Stimulated activated CD4-positive, alpha-beta T cell treated with anti-CD3 and anti-CD28 coated beads, Interleukin-2, amount 100 ng/mL, for 4 hours (primary cell): ENCODE data around the gene MGAT4A.
A peak's percentile ranks its signal among the peaks of the same experiment; 100 is the strongest.

ENCODE experiments used
- DNase-seq: peaks from one replicate; pipeline ENCODE4 v3.0.0-alpha.2; 2020; ENCODE audit warnings: low read depth

MGAT4A gene

DNA sequence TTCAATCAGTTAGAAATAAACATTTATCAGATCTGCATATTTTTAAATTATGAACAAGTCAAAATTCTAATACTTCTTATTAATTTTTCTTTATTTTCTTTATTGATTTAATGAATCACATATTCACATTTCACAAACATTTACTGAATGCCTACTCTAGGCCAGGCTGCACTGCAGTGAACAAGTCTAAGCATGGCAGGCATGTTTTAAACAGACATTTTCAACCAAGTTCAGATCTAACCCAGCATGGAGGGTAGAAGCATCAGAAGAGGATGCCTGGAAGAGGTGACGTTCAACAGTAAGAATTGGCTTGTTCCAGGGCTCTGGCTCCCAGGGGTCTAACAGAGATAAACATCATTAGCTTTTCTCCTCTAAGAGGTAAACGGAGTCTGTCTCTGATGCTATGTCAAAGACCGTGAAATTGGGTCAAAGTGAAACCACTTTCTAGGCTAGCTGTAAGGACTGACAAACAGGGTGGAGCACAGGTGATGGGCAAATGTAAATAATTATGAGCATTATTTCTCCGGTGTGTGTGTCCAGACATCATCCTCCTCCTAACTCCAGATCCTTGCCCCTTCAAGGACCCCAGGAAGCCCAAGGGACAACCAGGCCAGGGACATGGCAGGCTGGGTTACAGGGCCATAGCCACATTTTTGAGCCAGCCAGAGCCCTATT is 72.0 kb downstream of the MGAT4A start:
- no peak for DNase-seq

DNA sequence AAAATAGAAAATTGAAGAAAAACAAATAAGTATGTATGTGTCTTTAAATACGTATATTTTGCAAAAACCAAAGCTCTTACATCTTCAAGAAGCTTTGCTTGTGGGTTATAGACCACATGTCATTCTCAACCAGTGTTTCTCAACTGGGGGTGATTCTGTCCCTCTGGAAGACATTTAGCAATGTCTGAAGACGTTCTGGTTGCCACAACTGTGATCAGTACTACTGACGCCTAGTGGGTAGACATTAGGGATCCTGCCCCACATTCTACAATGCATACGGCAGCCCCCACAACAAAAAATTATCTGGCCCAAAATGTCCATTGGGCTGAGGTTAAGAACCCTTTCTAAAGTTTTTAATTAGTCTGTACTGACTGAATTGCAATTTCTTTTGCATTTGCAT is 74.1 kb downstream of the MGAT4A start:
- no peak for DNase-seq

DNA sequence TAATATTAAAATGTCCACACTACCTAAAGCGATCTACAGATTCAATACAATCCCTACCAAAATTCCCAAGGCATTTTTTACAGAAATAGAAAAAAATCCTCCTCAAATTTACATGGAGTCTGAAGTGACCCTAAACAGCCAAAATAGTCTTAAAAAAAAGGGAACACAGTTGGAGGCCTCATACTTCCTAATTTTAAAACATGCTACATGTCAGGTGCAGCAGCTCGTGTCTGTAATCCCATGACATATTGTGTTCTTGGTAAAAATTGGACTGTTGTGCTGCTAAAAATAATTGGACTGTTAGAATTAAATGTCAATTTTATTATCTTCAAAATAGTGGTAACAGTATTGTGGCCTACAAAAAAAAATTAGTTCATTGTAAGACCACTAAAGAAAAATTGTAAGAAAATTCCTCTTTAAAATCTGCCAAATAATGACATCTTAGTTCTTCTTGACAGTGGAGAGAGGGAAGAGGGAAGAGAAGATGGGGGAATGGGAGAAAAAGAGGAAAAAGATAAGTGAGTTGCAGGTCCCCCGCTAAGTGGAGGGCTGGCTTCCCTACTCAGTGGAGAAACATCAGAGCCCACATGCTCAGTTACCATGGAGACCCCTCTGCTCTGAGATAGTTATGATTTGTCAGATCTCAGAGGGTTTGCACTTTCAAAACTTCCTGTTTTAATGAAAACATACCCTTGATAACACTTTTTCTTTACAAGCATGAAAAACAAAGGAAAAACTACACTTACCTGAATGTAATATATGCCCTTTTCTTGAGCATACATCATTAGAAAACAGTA is 76.0 kb downstream of the MGAT4A start:
- DNase-seq, result no peak

DNA sequence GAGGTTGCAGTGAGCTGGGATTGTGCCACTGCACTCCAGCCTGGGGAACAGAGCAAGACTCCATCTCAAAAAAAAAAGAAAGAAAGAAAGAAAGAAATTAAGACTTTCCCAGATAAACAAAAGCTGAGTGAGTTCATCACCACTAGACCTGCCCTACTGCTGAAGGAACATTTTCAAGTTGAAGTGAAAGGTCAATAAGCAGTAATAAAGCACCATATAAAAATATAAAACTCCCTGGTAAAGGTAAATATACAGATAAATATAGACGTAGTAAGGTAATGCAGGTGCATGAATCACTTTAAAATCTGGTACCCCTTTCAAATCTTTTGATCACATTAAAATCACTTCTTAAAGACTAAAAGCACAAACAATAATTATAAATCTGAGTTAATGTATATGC is 79.9 kb downstream of the MGAT4A start:
- no peak for DNase-seq

DNA sequence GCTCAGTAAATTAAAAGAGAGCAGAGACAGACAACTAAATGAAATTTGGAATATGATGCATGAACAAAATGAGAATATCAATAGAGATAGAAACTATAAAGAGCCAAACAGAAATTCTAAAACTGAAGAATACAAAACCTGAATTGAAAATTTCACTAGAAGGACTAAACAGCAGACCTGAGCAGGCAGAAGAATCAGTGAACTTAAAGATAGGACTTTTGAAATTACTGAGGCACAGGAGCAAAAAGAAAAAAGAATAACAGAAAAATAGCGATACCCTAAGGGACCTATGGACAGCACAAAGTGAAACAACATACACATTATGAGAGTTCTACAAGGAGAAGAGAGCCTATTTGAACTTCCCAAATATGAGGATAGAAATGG is 80.9 kb downstream of the MGAT4A start:
- no peak for DNase-seq

DNA sequence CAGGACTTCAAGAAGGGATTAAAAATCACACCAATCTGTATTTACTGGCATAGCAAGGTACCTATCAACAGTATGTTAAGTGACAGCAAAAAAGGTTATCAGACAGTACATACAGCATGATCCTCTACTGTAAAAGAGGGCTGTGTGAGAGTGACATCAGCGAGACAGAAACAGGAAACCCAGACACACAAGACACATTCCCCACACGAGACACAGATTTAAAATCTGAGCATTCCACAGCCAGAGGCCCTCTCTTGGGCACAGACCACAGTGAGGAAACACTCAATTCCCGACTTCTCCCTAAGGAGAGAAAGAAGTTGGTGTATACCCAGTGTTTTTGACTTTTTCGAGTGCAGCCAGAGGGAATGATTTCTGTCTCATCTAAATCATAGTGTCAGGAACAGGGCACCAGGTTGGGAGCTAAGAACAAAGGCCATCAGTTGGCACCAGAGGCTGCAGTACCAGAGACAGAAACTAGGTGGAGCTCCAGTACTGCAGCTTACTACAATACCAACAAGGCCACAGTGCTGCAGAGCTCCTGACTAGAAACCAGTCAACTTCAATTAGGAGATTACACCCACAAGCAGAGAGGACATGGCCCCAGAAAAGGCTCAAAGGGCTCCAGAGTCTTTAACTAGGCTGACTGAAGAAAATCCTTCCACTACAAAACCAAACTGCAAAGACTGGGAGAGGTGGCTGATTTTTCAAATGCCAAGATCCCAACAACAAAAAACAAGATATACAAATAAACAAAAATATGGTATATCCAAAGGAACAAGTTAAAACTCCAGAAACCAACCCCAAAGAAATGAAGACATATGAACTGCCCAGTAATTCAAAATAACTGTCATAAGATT is 81.6 kb downstream of the MGAT4A start:
- peak; percentile 72 for DNase-seq

DNA sequence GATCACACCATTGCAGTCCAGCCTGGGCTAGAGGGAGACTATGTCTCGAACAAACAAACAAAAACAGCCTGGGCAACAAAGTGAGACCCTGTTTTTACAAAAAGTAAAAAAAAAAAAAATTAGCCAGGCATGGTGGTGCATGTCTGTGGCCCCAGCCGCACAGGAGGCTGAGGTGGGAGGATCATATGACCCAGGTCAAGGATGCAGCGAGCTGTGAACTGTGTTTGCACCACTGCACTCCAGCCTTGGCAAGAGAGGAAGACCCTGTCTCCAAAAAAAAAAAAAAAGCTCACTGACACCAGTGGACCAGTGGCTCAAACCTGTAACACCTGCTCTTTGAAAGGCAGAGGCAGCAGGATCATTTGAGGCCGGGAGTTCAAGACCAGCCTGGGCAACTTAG is 82.5 kb downstream of the MGAT4A start:
- no peak for DNase-seq

DNA sequence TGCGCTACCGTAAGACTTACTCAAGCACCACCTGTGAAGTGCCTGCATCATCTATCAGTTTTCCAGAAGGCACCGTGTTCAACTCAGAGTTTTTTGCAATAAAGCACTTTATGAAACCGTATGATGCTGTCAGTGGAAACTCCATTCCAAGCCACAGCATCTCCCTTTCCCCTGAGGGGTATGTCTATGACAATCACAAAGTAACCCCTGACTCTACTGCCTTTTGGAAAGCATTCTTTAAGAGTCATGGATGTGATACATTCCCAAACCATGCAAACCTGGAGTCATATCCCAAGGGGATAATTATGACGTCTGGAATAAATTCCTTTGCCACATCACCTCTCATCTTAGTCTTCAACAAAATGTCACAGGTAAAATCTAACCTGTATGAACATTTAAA is 83.3 kb downstream of the MGAT4A start:
- DNase-seq, result no peak

DNA sequence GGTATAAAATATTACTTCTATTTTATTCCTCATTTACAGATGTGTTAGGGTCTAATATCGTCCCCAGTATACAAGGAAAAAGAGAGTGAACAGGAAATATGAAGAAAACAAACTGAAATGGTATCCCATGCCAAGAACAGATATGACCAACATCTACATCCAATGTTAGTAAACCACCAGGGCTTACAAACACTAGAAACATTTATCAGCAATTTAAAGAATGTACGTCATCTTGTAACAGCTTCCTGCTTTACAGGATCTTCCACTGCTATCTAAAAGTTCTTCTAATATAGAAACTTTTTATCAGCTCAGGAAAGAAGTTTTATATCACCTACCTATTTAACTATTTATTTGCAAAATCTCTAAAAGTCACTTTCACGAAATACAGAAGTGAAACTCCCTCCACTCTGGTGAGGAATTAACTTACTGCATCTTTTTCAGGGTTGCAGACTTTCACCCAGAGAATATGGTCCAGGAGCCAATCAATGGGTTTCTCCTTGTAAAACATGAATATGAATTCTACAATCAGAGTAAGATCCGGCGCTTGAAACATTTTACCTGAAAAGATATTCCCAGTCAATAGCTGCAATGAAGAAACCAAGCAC is 87.3 kb downstream of the MGAT4A start:
- no peak for DNase-seq

DNA sequence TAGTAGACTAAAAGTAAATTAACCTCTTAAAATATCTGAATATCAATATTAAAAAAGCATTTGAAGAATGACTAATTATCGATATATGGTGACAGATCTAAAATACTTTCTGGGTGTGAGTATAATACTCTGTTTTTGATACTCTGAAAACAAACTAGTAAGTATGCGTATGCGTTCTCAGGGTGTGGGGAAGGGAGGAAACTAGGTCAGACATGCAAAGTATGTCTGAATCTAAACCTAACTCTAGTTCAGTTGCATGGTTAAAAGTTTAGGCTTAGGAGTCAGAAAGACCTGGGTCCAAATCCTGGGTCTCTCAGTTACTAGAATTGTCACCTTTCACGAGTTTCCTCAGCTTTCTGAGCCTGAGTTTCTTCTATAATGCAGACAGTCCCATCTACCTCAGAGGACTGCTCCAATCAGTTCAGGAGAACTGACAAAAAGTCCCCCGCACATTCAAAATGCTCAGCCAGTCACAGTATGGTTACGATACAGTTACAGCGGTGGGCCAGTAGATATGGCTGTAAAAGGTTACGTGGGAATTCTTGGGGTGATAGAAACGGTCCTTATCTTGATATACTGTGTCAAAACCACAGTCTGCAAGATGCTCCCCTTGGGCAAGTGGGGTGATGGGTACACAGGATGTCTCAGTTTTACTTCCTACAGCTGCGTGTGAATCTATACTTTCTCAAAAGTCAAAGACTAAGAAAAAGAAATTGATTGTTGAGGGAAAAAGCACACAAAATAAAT is 93.4 kb downstream of the MGAT4A start:
- DNase-seq, result no peak

DNA sequence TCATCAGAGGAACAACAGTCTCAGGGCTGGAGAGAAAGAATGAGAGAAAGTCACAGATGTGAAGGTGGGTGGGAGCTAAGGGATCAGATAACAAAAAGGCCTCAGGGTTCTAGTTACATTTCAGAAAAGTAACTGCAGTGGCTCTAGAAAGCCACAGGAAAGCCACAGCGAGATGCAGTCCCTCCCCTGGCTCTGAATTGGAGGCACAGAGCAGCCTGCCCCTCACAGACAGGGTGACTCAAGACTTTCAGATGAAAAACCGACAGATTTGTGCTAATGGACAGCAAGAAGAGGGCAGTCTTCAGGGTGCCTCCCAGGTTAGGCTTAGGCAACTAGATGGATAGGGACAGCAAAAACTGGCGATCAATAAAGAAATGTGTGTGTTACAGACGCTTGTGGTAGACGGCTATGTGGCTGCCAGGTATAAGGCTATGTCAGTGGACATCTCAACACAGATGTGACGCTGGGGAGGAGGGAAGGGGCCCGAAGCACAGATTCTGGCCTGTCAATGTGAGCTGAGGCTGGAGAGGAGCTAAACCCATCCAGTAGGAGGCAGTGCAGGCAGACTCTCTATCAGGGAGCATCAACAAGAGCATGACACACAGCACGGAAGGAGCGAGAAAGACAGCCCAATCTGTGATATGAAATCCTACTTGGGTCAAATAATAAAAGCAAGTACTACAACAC is 96.4 kb downstream of the MGAT4A start:
- no peak for DNase-seq

DNA sequence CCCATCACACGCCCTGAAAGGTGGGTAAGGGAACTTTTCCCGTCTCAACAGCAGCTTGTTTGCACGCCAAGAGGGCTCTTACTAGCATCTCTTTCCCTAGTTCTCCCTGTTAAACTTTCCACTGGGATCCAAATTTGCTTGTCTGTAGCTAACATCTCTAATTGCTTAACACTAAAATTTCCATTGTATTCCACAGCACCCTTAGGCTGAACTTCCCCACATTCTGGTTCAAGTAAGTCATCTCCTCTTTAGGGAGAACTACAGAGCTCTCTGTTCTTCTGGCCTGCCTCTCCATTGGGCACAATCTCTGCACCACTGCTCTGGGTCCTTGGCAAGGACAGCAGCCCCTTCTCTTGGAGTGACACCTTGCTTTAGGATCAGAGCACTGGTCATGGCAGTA is 98.6 kb downstream of the MGAT4A start:
- DNase-seq, result no peak

DNA sequence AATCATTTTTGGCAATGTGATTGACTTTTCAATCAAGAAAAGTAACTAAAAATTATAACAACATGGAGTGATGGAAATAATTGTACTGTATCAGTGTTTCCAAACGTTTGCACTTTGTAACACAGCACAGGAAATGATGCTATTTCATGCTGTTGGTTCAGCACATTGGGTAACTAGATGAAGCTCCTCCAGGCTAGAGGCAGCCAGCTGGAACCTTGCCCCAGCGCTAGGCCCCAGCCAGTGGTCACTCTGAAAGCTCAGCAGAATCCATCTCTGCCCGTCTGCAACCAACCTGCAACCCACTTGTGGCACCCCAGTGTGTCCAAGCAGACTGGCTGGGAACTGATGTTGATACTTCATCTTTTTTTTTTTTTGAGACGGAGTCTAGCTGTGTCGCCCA is 107.3 kb downstream of the MGAT4A start:
- DNase-seq, result no peak

DNA sequence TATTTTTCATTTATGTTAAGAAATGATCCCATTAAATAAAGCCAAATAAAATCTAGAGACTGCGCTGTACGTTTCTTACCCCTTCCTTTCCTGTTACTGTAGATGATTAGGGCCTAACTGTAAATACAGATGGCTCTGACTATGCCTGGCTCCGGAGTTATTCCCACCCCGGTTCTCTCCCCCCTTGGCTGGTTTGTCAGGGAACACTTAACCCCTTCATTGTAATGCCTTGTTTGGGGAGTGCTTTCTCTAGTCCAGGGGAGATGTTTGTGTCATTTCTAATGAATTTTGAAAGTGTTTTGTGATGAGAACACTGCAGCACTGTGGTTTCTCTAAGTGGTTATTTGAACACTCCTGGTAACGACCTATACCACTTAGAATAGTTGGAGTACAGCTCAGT is 113.8 kb downstream of the MGAT4A start:
- no peak for DNase-seq

DNA sequence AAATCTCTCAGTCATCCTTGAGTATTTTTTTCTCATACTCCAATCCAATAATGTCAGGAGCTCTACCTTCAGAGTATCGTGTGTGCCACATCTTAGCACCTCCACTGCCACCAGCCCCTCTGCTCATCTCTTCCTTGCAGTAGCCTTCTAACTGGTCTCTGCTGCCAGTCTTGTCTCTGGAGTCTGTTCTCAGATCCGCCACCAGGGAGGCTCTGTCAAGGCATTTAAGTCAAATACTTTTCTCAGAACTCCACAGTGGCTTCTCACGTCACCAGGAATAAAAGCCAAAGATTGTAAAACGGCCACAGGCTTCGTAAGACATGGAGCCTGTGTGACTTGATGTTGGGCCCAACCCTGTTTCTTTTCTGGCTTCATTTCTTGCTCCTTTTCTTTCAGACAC is 115.5 kb downstream of the MGAT4A start:
- no peak for DNase-seq

DNA sequence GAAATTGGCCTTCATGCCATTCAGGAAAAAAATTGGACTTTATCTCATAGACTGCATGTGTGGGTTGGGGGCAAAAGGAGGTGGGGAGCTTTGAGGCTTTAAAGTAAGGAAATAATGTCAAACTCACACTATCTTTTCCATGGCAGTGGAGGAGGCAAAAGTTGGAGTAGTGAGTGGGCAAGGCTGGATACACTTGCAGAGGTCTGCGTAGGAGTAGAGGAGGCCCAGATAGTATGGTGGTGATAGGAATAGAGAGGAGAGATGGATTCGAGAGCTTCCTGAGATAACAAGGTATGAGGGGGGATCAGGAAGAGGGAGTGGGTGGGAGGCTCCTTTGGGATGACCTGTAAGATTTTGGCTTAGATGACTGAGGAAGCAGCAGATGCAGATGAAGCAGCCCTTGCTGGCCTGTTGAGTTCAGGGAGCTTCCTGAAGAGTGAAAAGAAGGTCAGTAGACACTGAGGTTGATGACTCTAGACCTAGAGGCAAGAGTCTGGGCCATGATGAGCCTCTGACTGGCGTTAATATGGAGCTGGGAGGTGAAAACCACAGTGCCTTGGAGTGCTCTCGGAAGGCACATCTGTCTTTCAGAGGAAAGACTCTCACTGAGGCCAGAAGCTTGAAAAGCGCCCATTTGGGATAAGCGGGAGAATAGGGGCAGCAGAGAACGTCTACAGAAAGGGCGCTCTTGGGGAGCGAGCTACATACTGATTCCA is 116.8 kb downstream of the MGAT4A start:
- no peak for DNase-seq

DNA sequence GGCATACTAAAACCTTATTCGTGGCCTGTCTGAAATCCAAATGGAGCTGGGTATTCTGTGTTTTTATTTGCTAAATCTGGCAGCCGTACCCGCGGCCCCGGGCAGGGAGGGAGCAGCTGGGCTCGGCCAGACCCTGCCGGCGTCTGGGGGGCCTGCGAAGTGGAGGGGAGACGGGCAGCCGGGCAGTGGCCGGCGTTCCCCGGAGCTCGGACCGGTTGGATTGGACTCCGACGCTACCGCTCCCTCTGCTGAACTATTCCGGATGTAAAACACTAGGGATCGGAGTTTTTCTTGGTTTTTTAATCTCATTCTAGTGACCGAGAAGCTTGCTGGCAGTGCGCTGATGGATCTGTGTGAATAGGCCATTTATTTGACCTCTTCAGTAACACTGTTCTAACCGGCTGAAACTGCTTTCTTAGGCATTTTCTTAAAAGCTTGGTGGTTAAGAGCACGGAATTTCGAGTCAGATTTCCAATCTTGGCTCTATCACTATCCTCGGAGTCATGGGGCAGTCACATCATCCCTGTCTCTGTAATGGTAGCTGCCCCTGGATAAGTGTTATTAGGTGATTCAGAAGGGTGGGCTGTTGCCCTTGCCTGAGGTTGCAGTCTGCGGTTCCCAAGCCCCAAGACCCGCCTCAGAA is 121.8 kb downstream of the MGAT4A start:
- DNase-seq, result no peak

DNA sequence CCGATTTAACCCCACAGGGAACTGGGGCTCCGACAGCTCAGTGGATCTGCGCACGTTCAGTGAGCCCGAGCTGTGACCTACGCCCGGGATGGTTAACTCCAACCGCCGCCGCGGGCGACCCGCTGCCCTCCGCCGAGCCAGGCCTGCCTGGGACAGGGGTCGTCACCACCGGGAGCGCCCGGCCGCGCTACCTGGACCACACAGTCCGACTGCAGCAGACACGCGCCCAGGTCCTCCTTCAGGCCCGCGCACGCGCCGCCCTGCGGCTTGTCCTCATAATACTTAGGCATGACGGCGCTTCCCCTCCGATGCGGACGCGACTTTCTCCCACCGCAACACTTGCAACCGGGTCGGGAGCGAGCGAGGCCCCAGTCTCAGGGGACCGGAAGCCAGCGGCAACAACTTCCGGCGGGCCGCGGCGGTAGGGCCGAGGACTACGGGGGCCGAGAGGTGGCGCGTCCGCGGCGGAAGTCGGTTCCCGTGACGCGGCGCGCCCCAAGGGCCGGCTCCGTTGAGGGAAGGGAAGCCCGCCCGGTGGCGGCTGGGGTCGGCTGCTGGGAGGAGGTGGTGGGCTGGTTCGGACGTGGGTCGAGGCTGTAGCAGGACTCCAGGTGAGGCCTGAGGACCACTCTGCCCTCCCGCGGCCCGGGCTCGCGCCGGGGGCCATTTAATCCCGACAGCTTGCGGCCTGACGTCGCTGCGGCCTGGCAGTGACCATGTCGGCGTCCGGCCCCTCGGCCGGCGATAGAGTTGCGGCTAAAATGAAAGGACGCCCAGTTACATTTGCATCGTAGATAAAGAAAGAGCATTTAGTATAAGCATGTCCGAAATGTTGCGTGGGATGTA is 122.6 kb downstream of the MGAT4A start, which contains the start of the genes COA5 and UNC50:
COA5 (minus strand) TSS at position 397 of the 846 bp plus-strand sequence; CDS start at position 290, 107 bp downstream.
UNC50 (plus strand) TSS at position 474 of the 846 bp plus-strand sequence. CDS start 1,171 bp downstream, outside the sequence.
- DNase-seq, result peak; percentile 82

DNA sequence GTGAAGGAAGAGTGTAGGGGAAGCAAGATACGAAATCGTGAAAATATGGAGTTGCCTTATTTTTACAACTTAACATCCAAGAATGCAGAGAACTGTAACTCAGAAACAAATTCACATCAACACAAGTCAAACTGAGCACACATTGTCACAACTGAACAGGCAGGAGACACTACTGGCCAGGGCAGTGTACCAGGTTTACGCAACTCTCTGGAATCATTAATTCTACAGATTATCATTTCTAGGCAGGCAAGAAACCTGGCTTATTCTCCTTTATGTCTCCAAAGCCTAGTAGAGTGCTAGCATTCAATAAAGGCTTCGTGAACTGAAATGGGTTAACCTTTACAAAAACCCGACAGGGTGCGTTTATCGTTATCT is 123.2 kb downstream of the MGAT4A start:
- DNase-seq, result no peak
